Breast epithelium (tissue), 3 donors: ENCODE data around the gene AOX1.

Source experiments
- POLR2AphosphoS5 ChIP-seq, 3 donors: sonication (generic); formaldehyde crosslinking; IDR thresholded peaks; one replicate each; pipeline ENCODE4 v1.6.1; 2017; ENCODE audit warnings: antibody characterized with exemption in 3 of 3
- TF ChIP-seq, protein P1 (sequence below), 3 donors: fragments of 450-650 bp; IDR thresholded peaks; one replicate each; pipeline ENCODE4 v1.5.1; 2016 to 2017; ENCODE audit warnings: antibody characterized with exemption in 3 of 3, mild to moderate bottlenecking in 3 of 3, moderate library complexity in 3 of 3

DNA sequence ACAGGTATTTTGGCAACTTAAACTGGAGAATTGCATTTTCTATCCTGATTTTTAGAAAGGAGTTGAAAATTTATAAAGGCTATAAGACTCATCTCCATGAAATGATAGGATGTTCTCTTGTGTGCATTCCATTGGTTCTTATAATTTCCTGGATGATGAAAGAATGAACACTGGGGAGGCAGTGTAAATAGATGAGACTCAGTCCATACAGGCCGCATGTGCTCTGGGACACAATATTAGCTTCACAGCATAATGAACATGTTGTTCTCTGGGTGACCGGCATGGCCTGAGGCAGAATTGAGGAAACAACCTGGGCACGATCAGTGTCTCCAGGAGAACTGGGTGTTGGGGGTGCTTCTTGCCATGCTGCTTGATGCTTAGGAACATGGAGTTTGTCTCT lies 38.8 kb downstream of the AOX1 start:
- TF ChIP-seq POLR2AphosphoS5 (IDR thresholded peaks at IDR 0.05): no peak
- TF ChIP-seq, protein P1, sequence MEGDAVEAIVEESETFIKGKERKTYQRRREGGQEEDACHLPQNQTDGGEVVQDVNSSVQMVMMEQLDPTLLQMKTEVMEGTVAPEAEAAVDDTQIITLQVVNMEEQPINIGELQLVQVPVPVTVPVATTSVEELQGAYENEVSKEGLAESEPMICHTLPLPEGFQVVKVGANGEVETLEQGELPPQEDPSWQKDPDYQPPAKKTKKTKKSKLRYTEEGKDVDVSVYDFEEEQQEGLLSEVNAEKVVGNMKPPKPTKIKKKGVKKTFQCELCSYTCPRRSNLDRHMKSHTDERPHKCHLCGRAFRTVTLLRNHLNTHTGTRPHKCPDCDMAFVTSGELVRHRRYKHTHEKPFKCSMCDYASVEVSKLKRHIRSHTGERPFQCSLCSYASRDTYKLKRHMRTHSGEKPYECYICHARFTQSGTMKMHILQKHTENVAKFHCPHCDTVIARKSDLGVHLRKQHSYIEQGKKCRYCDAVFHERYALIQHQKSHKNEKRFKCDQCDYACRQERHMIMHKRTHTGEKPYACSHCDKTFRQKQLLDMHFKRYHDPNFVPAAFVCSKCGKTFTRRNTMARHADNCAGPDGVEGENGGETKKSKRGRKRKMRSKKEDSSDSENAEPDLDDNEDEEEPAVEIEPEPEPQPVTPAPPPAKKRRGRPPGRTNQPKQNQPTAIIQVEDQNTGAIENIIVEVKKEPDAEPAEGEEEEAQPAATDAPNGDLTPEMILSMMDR (IDR thresholded peaks at IDR 0.05): no peak
